ENCODE measurements around the gene TBX5.

TBX5 gene

GRCh38 chr12:114408471-114408885 is 2.5 kb upstream of the TBX5 start:
- peaks cover 100% of the 10 kb centered on the region for H3K27me3 ChIP-seq (ENCODE audit: control insufficient read depth, insufficient read depth, low read length)
- no peak overlapping the region for H3K4me3 ChIP-seq (ENCODE audit: low read length)
- peaks cover 5% of the 10 kb centered on the region for H3K4me1 ChIP-seq (ENCODE audit: control insufficient read depth, insufficient read depth, low read length)
- no peaks in the 10 kb centered on the region for H3K36me3 ChIP-seq (ENCODE audit: control insufficient read depth, insufficient read depth, low read length)
- H3K9me3 ChIP-seq (ENCODE audit: control insufficient read depth, low read length), result no peaks in the 10 kb centered on the region
- no peak overlapping the region for H3K9ac ChIP-seq (ENCODE audit: low read length)

DNA sequence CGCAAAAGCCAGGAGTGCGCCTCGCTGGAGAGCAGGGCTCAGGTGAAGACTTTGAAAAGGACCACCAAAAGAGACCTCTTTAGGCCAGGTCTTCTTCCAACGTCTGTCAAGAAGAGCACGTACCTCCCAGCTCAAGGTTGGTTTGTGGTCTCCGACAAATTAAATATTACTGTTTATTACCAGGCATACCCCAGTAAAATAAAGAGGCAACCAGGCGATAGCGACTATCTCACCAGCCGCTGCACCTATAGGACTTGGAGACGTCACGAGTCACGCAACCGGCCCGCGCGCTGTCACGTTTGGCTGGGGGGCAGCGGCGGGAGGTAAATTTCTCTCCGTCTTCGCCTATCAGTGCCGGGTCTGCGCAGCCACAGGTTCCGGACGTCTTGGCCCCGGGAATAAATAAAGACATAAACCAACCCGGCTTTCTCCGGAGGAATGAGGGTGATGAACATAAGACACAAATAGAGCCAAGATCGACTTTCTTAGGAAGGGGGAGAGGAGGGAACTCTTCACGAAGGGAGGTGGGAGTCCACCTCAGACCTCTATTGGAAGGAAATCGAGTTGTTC is 2.0 kb upstream of the TBX5 start:
- Histone ChIP-seq H3K27me3 (ENCODE audit: control insufficient read depth, insufficient read depth, low read length) (peaks cover 100% of the 10 kb centered on the region), H3K9ac (ENCODE audit: low read length) (no peak overlapping the region), H3K4me3 (ENCODE audit: low read length) (no peak overlapping the region), H3K36me3 (ENCODE audit: control insufficient read depth, insufficient read depth, low read length) (no peaks in the 10 kb centered on the region), H3K4me1 (ENCODE audit: control insufficient read depth, insufficient read depth, low read length) (peaks cover 5% of the 10 kb centered on the region), H3K9me3 (ENCODE audit: control insufficient read depth, low read length) (no peaks in the 10 kb centered on the region)

GRCh38 chr12:114406984-114407841 is 1.3 kb upstream of the TBX5 start:
- Histone ChIP-seq H3K27me3 (ENCODE audit: control insufficient read depth, insufficient read depth, low read length) (peaks cover 98% of the 10 kb centered on the region), H3K9me3 (ENCODE audit: control insufficient read depth, low read length) (no peaks in the 10 kb centered on the region), H3K4me3 (ENCODE audit: low read length) (no peak overlapping the region)

DNA sequence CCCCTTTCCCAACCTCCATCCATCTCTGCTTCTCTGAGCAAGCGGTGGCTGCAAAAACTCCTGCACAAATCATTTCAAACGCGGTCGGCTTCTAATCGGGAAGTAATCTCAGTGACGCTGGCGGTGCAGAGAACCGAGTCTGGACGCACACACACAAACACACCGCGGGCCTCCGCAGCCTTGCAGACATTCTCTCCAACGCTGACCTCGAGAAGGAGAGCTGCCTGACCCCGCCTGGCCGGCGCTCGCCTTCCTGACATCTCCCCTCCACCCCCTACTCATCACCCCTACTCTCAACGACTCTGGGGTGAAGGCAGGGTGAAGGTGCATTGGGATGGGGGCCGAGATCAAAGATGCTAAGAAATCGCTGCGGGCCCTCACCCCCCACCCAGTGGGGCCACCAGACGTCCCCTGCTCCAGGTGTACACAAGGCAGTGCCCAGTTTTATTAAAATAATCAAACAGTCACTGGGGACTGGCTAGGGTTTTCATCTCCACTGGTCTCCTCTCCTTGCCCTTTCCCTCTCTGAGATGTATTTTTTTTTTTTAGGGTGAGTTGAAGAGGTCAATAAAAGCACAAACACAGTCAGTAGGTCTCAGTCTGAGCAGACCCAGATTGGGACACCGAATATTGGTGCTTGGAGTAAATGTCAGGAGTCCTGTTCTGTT is 506 bp upstream of the TBX5 start:
- H3K9ac ChIP-seq (ENCODE audit: low read length), result no peak overlapping the region
- H3K36me3 ChIP-seq (ENCODE audit: control insufficient read depth, insufficient read depth, low read length), result no peaks in the 10 kb centered on the region
- H3K4me3 ChIP-seq (ENCODE audit: low read length), result no peak overlapping the region
- H3K9me3 ChIP-seq (ENCODE audit: control insufficient read depth, low read length), result no peaks in the 10 kb centered on the region
- peaks cover 5% of the 10 kb centered on the region for H3K4me1 ChIP-seq (ENCODE audit: control insufficient read depth, insufficient read depth, low read length)
- H3K27me3 ChIP-seq (ENCODE audit: control insufficient read depth, insufficient read depth, low read length), result peaks cover 98% of the 10 kb centered on the region

More at GRCh38 chr12:114406984-114407841, 1.3 kb upstream of the TBX5 start:
- Histone ChIP-seq H3K4me1 (ENCODE audit: control insufficient read depth, insufficient read depth, low read length) (peaks cover 5% of the 10 kb centered on the region), H3K36me3 (ENCODE audit: control insufficient read depth, insufficient read depth, low read length) (no peaks in the 10 kb centered on the region), H3K9ac (ENCODE audit: low read length) (no peak overlapping the region)

- no peaks in the 10 kb centered on the region for H3K9me3 ChIP-seq (ENCODE audit: control insufficient read depth, low read length)
- H3K36me3 ChIP-seq (ENCODE audit: control insufficient read depth, insufficient read depth, low read length), result no peaks in the 10 kb centered on the region
- no peak overlapping the region for H3K9ac ChIP-seq (ENCODE audit: low read length)
- H3K4me1 ChIP-seq (ENCODE audit: control insufficient read depth, insufficient read depth, low read length), result peaks cover 5% of the 10 kb centered on the region
- H3K4me3 ChIP-seq (ENCODE audit: low read length), result no peak overlapping the region
- peaks cover 98% of the 10 kb centered on the region for H3K27me3 ChIP-seq (ENCODE audit: control insufficient read depth, insufficient read depth, low read length)
These were observed 922 bp downstream of the TBX5 start for GRCh38 chr12:114404926-114405518.

DNA sequence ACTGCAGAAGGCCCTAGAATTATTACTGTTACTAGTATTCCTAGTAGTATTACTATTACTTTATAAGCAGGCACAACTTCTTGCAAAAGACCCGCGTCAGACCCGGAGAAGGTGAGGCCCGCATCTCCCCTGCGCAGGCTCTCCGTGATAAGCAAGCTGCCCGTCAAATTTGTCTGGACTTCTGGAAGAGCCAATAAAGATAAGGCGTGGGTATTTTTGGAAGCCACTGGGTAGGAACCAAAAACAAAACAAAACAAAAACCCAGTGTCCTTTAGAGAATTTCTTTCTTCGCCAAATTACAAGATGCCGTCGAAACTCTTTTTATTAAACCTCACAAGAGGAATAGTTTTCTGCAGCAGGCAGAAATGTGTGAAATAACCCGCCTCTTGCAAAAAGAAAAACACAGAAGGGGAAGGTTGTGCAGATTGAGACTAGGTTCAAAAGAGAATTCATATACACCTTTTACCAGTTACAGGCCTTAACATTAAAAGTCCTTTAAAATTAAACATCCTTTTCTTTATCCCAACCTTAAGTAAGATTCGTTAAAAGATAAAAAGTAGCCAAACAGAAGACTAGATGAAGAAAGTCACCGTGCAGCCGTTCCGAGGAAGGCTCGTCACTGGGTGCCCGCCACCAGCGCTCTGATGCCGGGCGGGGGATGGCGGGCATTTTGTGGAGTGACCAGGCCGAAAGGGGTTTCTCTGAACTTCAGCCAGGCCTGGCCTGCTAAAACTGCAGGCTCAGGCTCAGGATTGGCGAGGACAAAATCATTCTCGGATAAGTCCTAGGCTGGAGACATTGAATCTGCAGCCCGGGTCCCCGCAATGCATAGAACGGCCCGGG is 1.6 kb downstream of the TBX5 start:
- Histone ChIP-seq H3K36me3 (ENCODE audit: control insufficient read depth, insufficient read depth, low read length) (no peaks in the 10 kb centered on the region), H3K27me3 (ENCODE audit: control insufficient read depth, insufficient read depth, low read length) (peaks cover 98% of the 10 kb centered on the region), H3K4me3 (ENCODE audit: low read length) (no peak overlapping the region), H3K4me1 (ENCODE audit: control insufficient read depth, insufficient read depth, low read length) (peaks cover 5% of the 10 kb centered on the region), H3K9ac (ENCODE audit: low read length) (no peak overlapping the region), H3K9me3 (ENCODE audit: control insufficient read depth, low read length) (no peaks in the 10 kb centered on the region)

GRCh38 chr12:114403690-114404066 is 2.3 kb downstream of the TBX5 start:
- peaks cover under 1% of the 10 kb centered on the region for H3K4me1 ChIP-seq (ENCODE audit: control insufficient read depth, insufficient read depth, low read length)
- H3K27me3 ChIP-seq (ENCODE audit: control insufficient read depth, insufficient read depth, low read length), result peaks cover 98% of the 10 kb centered on the region
- H3K9me3 ChIP-seq (ENCODE audit: control insufficient read depth, low read length), result no peaks in the 10 kb centered on the region
- H3K4me3 ChIP-seq (ENCODE audit: low read length), result no peak overlapping the region
- H3K36me3 ChIP-seq (ENCODE audit: control insufficient read depth, insufficient read depth, low read length), result no peaks in the 10 kb centered on the region
- no peak overlapping the region for H3K9ac ChIP-seq (ENCODE audit: low read length)

GRCh38 chr12:114403011-114403689 is 2.8 kb downstream of the TBX5 start:
- peaks cover 98% of the 10 kb centered on the region for H3K27me3 ChIP-seq (ENCODE audit: control insufficient read depth, insufficient read depth, low read length)
- no peaks in the 10 kb centered on the region for H3K4me1 ChIP-seq (ENCODE audit: control insufficient read depth, insufficient read depth, low read length)

GRCh38 chr12:114402084-114402717 is 3.7 kb downstream of the TBX5 start:
- no peaks in the 10 kb centered on the region for H3K4me1 ChIP-seq (ENCODE audit: control insufficient read depth, insufficient read depth, low read length)
- H3K36me3 ChIP-seq (ENCODE audit: control insufficient read depth, insufficient read depth, low read length), result no peaks in the 10 kb centered on the region
- H3K9ac ChIP-seq (ENCODE audit: low read length), result no peak overlapping the region
- H3K9me3 ChIP-seq (ENCODE audit: control insufficient read depth, low read length), result no peaks in the 10 kb centered on the region
- peaks cover 98% of the 10 kb centered on the region for H3K27me3 ChIP-seq (ENCODE audit: control insufficient read depth, insufficient read depth, low read length)
- no peak overlapping the region for H3K4me3 ChIP-seq (ENCODE audit: low read length)

More at GRCh38 chr12:114403011-114403689, 2.8 kb downstream of the TBX5 start:
- H3K9ac ChIP-seq (ENCODE audit: low read length), result no peak overlapping the region
- H3K36me3 ChIP-seq (ENCODE audit: control insufficient read depth, insufficient read depth, low read length), result no peaks in the 10 kb centered on the region
- no peaks in the 10 kb centered on the region for H3K9me3 ChIP-seq (ENCODE audit: control insufficient read depth, low read length)
- H3K4me3 ChIP-seq (ENCODE audit: low read length), result no peak overlapping the region

- no peaks in the 10 kb centered on the region for H3K4me1 ChIP-seq (ENCODE audit: control insufficient read depth, insufficient read depth, low read length)
- H3K27me3 ChIP-seq (ENCODE audit: control insufficient read depth, insufficient read depth, low read length), result peaks cover 98% of the 10 kb centered on the region
- no peak overlapping the region for H3K9ac ChIP-seq (ENCODE audit: low read length)
- H3K36me3 ChIP-seq (ENCODE audit: control insufficient read depth, insufficient read depth, low read length), result no peaks in the 10 kb centered on the region
- H3K4me3 ChIP-seq (ENCODE audit: low read length), result no peak overlapping the region
- no peaks in the 10 kb centered on the region for H3K9me3 ChIP-seq (ENCODE audit: control insufficient read depth, low read length)
These were observed 4.4 kb downstream of the TBX5 start for GRCh38 chr12:114401328-114402083.
